22Rv1 (cell line): Measurements from ENCODE around the gene DMRTA2.

ENCODE experiments used
- H3K27ac ChIP-seq: fragments of 450-650 bp; 2 replicates; pipeline ENCODE4 v1.5.1; 2017
- ZFX ChIP-seq: fragments of 450-650 bp; IDR thresholded peaks from 2 replicates; pipeline ENCODE4 v1.6.1; 2017; ENCODE audit warnings: antibody characterized with exemption, borderline replicate concordance
- TF ChIP-seq, protein P1 (sequence below): fragments of 450-650 bp; IDR thresholded peaks from 2 replicates; pipeline ENCODE4 v1.5.1; 2017; ENCODE audit warnings: mild to moderate bottlenecking

Gene DMRTA2

DNA sequence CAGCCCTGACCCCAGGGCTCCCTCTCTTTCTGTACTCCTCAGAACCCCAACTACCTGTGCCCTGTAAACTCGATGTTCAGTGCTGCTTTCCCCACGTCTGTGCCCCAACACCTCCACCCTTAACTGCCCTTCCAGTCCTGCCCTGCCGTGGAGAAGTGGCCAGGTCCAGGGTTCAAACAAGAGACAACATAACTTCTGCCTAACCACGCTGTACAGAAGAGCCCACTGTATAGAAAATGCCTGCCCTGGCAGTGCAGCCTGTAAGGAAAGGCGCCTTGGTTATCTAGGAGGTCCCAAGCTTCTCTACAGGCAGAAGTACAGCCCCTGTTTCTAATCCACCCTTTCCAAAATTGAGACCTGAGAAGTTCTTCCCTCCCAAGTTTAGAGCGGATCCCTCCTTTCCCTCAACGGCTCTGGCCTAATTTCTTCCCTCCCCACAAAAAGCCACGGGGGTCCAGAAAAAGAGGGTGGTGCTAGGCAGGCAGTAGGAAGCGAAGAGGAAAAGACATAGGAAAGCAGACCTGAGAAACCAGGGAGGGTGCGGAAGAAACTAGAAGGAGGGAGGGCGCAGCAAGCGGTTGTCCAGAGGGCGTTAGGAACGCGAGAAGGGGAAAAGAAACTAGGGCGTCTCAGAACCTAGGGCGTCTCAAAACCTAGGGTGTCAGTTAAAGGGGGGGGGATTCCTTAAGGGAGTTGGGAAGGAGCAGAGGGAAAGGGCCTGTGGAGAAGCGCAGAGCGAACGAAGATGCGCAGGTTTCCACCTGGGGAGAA, 3.2 kb downstream of the DMRTA2 start:
- TF ChIP-seq, protein P1, sequence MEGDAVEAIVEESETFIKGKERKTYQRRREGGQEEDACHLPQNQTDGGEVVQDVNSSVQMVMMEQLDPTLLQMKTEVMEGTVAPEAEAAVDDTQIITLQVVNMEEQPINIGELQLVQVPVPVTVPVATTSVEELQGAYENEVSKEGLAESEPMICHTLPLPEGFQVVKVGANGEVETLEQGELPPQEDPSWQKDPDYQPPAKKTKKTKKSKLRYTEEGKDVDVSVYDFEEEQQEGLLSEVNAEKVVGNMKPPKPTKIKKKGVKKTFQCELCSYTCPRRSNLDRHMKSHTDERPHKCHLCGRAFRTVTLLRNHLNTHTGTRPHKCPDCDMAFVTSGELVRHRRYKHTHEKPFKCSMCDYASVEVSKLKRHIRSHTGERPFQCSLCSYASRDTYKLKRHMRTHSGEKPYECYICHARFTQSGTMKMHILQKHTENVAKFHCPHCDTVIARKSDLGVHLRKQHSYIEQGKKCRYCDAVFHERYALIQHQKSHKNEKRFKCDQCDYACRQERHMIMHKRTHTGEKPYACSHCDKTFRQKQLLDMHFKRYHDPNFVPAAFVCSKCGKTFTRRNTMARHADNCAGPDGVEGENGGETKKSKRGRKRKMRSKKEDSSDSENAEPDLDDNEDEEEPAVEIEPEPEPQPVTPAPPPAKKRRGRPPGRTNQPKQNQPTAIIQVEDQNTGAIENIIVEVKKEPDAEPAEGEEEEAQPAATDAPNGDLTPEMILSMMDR = no peak
- TF ChIP-seq ZFX = no peak

GRCh38 chr1:50419192-50419906, 3.9 kb downstream of the DMRTA2 start:
- TF ChIP-seq, protein P1 = peak; percentile 53
- TF ChIP-seq ZFX = no peak
- H3K27ac ChIP-seq = no peak overlapping the region

More for the DNA sequence above, 3.2 kb downstream of the DMRTA2 start:
- no peak overlapping the region for H3K27ac ChIP-seq

GRCh38 chr1:50418600-50419109, 4.6 kb downstream of the DMRTA2 start:
- TF ChIP-seq, protein P1 = no peak
- TF ChIP-seq ZFX = no peak
- H3K27ac ChIP-seq = no peak overlapping the region

DNA sequence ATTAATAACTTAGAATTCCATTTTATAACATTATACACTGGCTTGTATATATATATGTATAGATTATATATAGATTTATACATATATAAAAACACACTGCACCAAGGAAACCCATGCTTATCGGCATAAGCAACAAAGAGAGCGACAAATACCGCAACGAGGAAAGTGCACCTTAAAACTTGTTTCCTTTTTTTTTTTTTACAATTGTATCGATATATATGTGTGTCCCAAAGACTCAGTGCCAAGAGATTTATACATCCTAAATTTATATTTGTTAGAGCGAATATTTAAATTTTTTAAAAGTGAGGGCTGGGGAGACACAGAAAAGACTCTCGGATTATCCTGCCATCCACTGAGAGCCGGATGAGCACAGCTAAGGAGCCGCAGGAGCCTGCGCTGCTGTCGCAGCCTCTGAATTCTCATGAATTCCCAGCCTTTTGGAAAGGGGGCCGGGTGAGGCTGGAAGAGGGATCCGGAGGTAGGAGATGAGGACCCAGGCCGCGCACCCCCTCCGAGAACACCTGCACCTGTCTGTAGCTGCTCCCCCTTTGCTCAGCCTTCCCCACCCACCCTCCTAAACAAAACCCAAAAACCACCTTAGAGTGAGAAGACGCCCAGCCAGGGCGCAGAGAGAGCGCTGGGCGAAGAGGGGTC, 5.2 kb downstream of the DMRTA2 start:
- TF ChIP-seq ZFX = no peak
- TF ChIP-seq, protein P1 = no peak
- H3K27ac ChIP-seq = no peak overlapping the region

GRCh38 chr1:50417507-50417906, 5.7 kb downstream of the DMRTA2 start:
- TF ChIP-seq, protein P1 = no peak
- no peak for TF ChIP-seq ZFX
- no peak overlapping the region for H3K27ac ChIP-seq

- no peak overlapping the region for H3K27ac ChIP-seq
- no peak for TF ChIP-seq ZFX
- TF ChIP-seq, protein P1 = no peak
Measured at GRCh38 chr1:50416553-50417453, 6.4 kb downstream of the DMRTA2 start.
